NCI-H2227 (cell line): ENCODE measurements around the gene ADGRF1.

Source experiments
- DNase-seq: peaks from one replicate; lab custom pipeline; 2025; ENCODE audit not compliant: unreplicated experiment; lab: John Stamatoyannopoulos, UW

ADGRF1 gene

GRCh38 chr6:46985943-46986342 is 56.2 kb downstream of the ADGRF1 start:
- DNase-seq, result no peak

- no peak for DNase-seq
These were observed 59.1 kb downstream of the ADGRF1 start for GRCh38 chr6:46983007-46983411.

GRCh38 chr6:46979206-46979605 is 62.9 kb downstream of the ADGRF1 start:
- DNase-seq, result no peak

GRCh38 chr6:46974786-46975185 is 67.3 kb downstream of the ADGRF1 start:
- DNase-seq, result no peak

GRCh38 chr6:46973029-46973428 is 69.1 kb downstream of the ADGRF1 start:
- DNase-seq, result no peak

GRCh38 chr6:46972531-46972930 is 69.6 kb downstream of the ADGRF1 start:
- no peak for DNase-seq

GRCh38 chr6:46969206-46969605 is 72.9 kb downstream of the ADGRF1 start:
- DNase-seq, result no peak

GRCh38 chr6:46967826-46968349 is 74.2 kb downstream of the ADGRF1 start:
- DNase-seq, result no peak

- DNase-seq, result no peak
These were observed 77.2 kb downstream of the ADGRF1 start for GRCh38 chr6:46964716-46965519.

- DNase-seq, result no peak
These were observed 78.5 kb downstream of the ADGRF1 start for GRCh38 chr6:46963626-46964025.

GRCh38 chr6:46963039-46963438 is 79.1 kb downstream of the ADGRF1 start:
- no peak for DNase-seq

- no peak for DNase-seq
These were observed 80.4 kb downstream of the ADGRF1 start for GRCh38 chr6:46961711-46962110.

- no peak for DNase-seq
These were observed 80.9 kb downstream of the ADGRF1 start for GRCh38 chr6:46961232-46961631.

GRCh38 chr6:46959419-46959818 is 82.7 kb downstream of the ADGRF1 start:
- DNase-seq, result no peak

GRCh38 chr6:46956409-46956808 is 85.7 kb downstream of the ADGRF1 start:
- DNase-seq, result no peak

- DNase-seq, result peak; percentile 5
These were observed 87.2 kb downstream of the ADGRF1 start for GRCh38 chr6:46954837-46955451.

GRCh38 chr6:46953921-46954320 is 88.2 kb downstream of the ADGRF1 start:
- DNase-seq, result no peak

- no peak for DNase-seq
These were observed 92.4 kb downstream of the ADGRF1 start for GRCh38 chr6:46949632-46950280.

- DNase-seq, result no peak
These were observed 93.4 kb downstream of the ADGRF1 start for GRCh38 chr6:46948699-46949098.
